Sigmoid colon (tissue), 4 donors: Measurements from ENCODE around the gene URB2.

ENCODE experiments used
- EP300 ChIP-seq, 4 donors: sonication (generic); formaldehyde crosslinking; IDR thresholded peaks; one replicate each; pipeline ENCODE4 v1.6.1; 2017; ENCODE audit warnings: antibody characterized with exemption in 4 of 4
- POLR2AphosphoS5 ChIP-seq, 4 donors: sonication (generic); formaldehyde crosslinking; IDR thresholded peaks; one replicate each; pipeline ENCODE4 v1.6.1; 2017; ENCODE audit warnings: antibody characterized with exemption in 4 of 4

DNA sequence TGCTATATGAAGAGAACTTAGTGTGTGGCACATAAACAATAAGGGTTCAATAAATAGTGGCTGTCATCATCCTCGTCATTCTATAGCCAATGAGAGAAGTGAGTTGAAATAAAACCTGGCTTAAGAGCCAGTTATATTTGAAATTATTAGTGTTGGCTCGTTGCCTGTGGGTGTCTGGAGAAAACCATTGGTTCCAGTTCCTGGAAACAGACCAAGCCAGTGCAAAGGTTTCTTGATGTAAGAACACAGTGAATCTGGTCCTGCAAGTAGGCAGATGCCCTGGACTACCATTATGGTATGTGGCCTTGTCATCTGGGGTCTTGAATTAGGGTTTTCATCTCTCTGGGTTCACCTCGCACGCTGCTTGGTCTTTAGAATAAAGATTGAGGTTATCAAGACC is 43.3 kb downstream of the URB2 start:
- TF ChIP-seq EP300 (IDR thresholded peaks at IDR 0.05) (no peak), POLR2AphosphoS5 (IDR thresholded peaks at IDR 0.05) (no peak)
